Islet precursor cell (in vitro differentiated cells): ENCODE data around the gene TNFRSF25.

ENCODE experiments used
- DNase-seq: peaks from one replicate; pipeline ENCODE4 v3.0.0-alpha.2; 2018

The TNFRSF25 gene

GRCh38 chr1:6486433-6487011 lies 20.5 kb upstream of the TNFRSF25 start:
- peak; percentile 95 for DNase-seq

- DNase-seq: no peak
Observed at GRCh38 chr1:6485168-6486101, 19.5 kb upstream of the TNFRSF25 start.

GRCh38 chr1:6484826-6485167 lies 18.8 kb upstream of the TNFRSF25 start:
- DNase-seq: no peak

- no peak for DNase-seq
Observed at GRCh38 chr1:6483761-6484117, 17.8 kb upstream of the TNFRSF25 start.

GRCh38 chr1:6483017-6483760 lies 17.2 kb upstream of the TNFRSF25 start:
- DNase-seq: no peak

- no peak for DNase-seq
Observed at GRCh38 chr1:6481820-6482219, 15.8 kb upstream of the TNFRSF25 start.

- peak; percentile 81 for DNase-seq
Observed at GRCh38 chr1:6477039-6477820, 11.3 kb upstream of the TNFRSF25 start.

GRCh38 chr1:6476483-6476882 lies 10.5 kb upstream of the TNFRSF25 start:
- DNase-seq: no peak

GRCh38 chr1:6475381-6476133 lies 9.6 kb upstream of the TNFRSF25 start:
- DNase-seq: peak; percentile 84

- no peak for DNase-seq
Observed at GRCh38 chr1:6474815-6475282, 8.9 kb upstream of the TNFRSF25 start.

- no peak for DNase-seq
Observed at GRCh38 chr1:6473974-6474814, 8.2 kb upstream of the TNFRSF25 start.

- no peak for DNase-seq
Observed at GRCh38 chr1:6473156-6473555, 7.2 kb upstream of the TNFRSF25 start.

- no peak for DNase-seq
Observed at GRCh38 chr1:6472391-6472790, 6.4 kb upstream of the TNFRSF25 start.

GRCh38 chr1:6471970-6472368 lies 6.0 kb upstream of the TNFRSF25 start:
- DNase-seq: no peak

GRCh38 chr1:6471086-6471969 lies 5.4 kb upstream of the TNFRSF25 start:
- DNase-seq: peak; percentile 75

GRCh38 chr1:6470132-6471085 lies 4.4 kb upstream of the TNFRSF25 start:
- no peak for DNase-seq

GRCh38 chr1:6468729-6469461 lies 2.9 kb upstream of the TNFRSF25 start:
- no peak for DNase-seq
